ENCODE data around the gene MEF2A. TPM values are rescaled to one million over a fixed set of nuclear protein-coding genes. Genes with fewer than 3 reads are reported as not detected.

Gene MEF2A
- total and polyA plus RNA-seq, 4 experiments from 2014 or later = 11.4 to 27.8 (median 22.7) TPM

- Mint-ChIP-seq H3K27me3 (no peaks in the 10 kb centered on the region), H3K4me1 (peaks cover 43 to 67% (median 60%) of the 10 kb centered on the region in 4 donors), H3K27ac (peak overlapping the region in 1 of 7 donors; percentile 10), H3K4me3 (no peak overlapping the region), H3K36me3 (peaks cover 27 to 36% of the 10 kb centered on the region in 2 donors), H3K9me3 (peaks cover 0 to 8% (median 5%) of the 10 kb centered on the region in 8 donors)
- Histone ChIP-seq H3K9me3 (ENCODE audit: control insufficient read depth in 1 of 2, low read length in 2 of 2) (no peaks in the 10 kb centered on the region), H3K4me3 (ENCODE audit: low read length in 2 of 2) (no peak overlapping the region), H3K27me3 (ENCODE audit: insufficient read depth, low read length) (no peaks in the 10 kb centered on the region), H3K27ac (ENCODE audit: low read depth, low read length) (no peak overlapping the region), H3K4me1 (ENCODE audit: insufficient read depth, low read length) (no peaks in the 10 kb centered on the region), H3K36me3 (ENCODE audit: insufficient read depth, low read length) (no peaks in the 10 kb centered on the region)
- no peak for DNase-seq
- ChIA-PET POLR2A (ENCODE audit: partially characterized antibody) (no interaction called here), CTCF (ENCODE audit: partially characterized antibody) (no interaction called here)
- intact Hi-C loops (cut with micrococcal nuclease) = no loop called here
Measured at GRCh38 chr15:99604865-99605264, 39.1 kb downstream of the MEF2A start.

GRCh38 chr15:99605490-99605931 lies 39.7 kb downstream of the MEF2A start:
- ChIA-PET POLR2A (ENCODE audit: partially characterized antibody) (no interaction called here), CTCF (ENCODE audit: partially characterized antibody) (no interaction called here)
- no peak overlapping the region for H3K27ac Mint-ChIP-seq
- Histone ChIP-seq H3K27ac (ENCODE audit: low read depth, low read length) (no peak overlapping the region), H3K4me1 (ENCODE audit: insufficient read depth, low read length) (no peaks in the 10 kb centered on the region), H3K36me3 (ENCODE audit: insufficient read depth, low read length) (no peaks in the 10 kb centered on the region), H3K4me3 (ENCODE audit: low read length in 2 of 2) (no peak overlapping the region), H3K27me3 (ENCODE audit: insufficient read depth, low read length) (no peaks in the 10 kb centered on the region), H3K9me3 (ENCODE audit: control insufficient read depth in 1 of 2, low read length in 2 of 2) (no peaks in the 10 kb centered on the region)
- H3K27me3 Mint-ChIP-seq = no peaks in the 10 kb centered on the region
- peaks cover 41 to 61% (median 56%) of the 10 kb centered on the region in 4 donors for H3K4me1 Mint-ChIP-seq
- no peak overlapping the region for H3K4me3 Mint-ChIP-seq
- DNase-seq = no peak
- intact Hi-C loops (cut with micrococcal nuclease) = no loop called here
- peaks cover 21 to 29% of the 10 kb centered on the region in 2 donors for H3K36me3 Mint-ChIP-seq
- peaks cover 0 to 2% (median 0%) of the 10 kb centered on the region in 8 donors for H3K9me3 Mint-ChIP-seq

DNA sequence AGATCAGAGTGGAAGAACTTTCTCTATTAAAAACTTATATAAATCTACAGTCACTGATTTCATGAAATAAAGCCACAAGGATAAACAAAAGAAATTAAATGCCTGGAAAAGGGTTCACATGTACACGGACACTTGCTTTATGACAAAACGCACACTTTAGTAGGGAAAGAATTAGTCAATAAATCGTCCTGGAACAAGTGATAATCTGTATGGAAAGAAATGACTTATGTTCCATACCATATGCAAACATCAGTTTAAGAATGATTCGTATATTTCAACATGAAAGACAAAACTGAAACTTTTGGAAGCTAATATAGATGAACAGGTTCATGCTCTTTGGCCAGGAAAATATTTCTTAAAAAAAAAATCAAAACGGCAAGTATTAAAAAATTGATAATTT lies 40.2 kb downstream of the MEF2A start:
- Histone ChIP-seq H3K9me3 (ENCODE audit: control insufficient read depth in 1 of 2, low read length in 2 of 2) (no peaks in the 10 kb centered on the region), H3K4me3 (ENCODE audit: low read length in 2 of 2) (no peak overlapping the region), H3K36me3 (ENCODE audit: insufficient read depth, low read length) (no peaks in the 10 kb centered on the region), H3K4me1 (ENCODE audit: insufficient read depth, low read length) (no peaks in the 10 kb centered on the region), H3K27me3 (ENCODE audit: insufficient read depth, low read length) (no peaks in the 10 kb centered on the region), H3K27ac (ENCODE audit: low read depth, low read length) (no peak overlapping the region)
- ChIA-PET POLR2A (ENCODE audit: partially characterized antibody) (no interaction called here), CTCF (ENCODE audit: partially characterized antibody) (no interaction called here)
- DNase-seq = no peak
- no peaks in the 10 kb centered on the region for H3K9me3 Mint-ChIP-seq
- H3K4me1 Mint-ChIP-seq = peaks cover 41 to 63% (median 56%) of the 10 kb centered on the region in 4 donors
- intact Hi-C loops (cut with micrococcal nuclease) = no loop called here
- peaks cover 17 to 24% of the 10 kb centered on the region in 2 donors for H3K36me3 Mint-ChIP-seq
- H3K27me3 Mint-ChIP-seq = no peaks in the 10 kb centered on the region
- H3K27ac Mint-ChIP-seq = no peak overlapping the region
- no peak overlapping the region for H3K4me3 Mint-ChIP-seq

- no peaks in the 10 kb centered on the region for H3K27me3 ChIP-seq (ENCODE audit: insufficient read depth, low read length)
- H3K9me3 ChIP-seq (ENCODE audit: control insufficient read depth in 1 of 2, low read length in 2 of 2) = no peaks in the 10 kb centered on the region
- H3K27ac ChIP-seq (ENCODE audit: low read depth, low read length) = no peak overlapping the region
- Mint-ChIP-seq H3K36me3 (peaks cover 15 to 18% of the 10 kb centered on the region in 2 donors), H3K27ac (no peak overlapping the region), H3K4me1 (peaks cover 38 to 64% (median 52%) of the 10 kb centered on the region in 4 donors), H3K9me3 (no peaks in the 10 kb centered on the region), H3K4me3 (no peak overlapping the region), H3K27me3 (no peaks in the 10 kb centered on the region)
- no peak for DNase-seq
- ChIA-PET POLR2A (ENCODE audit: partially characterized antibody) (no interaction called here), CTCF (ENCODE audit: partially characterized antibody) (interaction anchor here (0.6 kb wide), 1 partner anchor 95 kb away, joined by 3 read pairs; no protein-coding TSS in a partner anchor)
- intact Hi-C loops (cut with micrococcal nuclease) = no loop called here
- no peak overlapping the region for H3K4me3 ChIP-seq (ENCODE audit: low read length in 2 of 2)
- no peaks in the 10 kb centered on the region for H3K36me3 ChIP-seq (ENCODE audit: insufficient read depth, low read length)
- no peaks in the 10 kb centered on the region for H3K4me1 ChIP-seq (ENCODE audit: insufficient read depth, low read length)
Measured at GRCh38 chr15:99606646-99607045, 40.9 kb downstream of the MEF2A start.

- H3K4me3 ChIP-seq (ENCODE audit: low read length in 2 of 2) = no peak overlapping the region
- no peaks in the 10 kb centered on the region for H3K9me3 ChIP-seq (ENCODE audit: control insufficient read depth in 1 of 2, low read length in 2 of 2)
- no peak for DNase-seq
- Mint-ChIP-seq H3K27me3 (no peaks in the 10 kb centered on the region), H3K4me1 (peaks cover 37 to 67% (median 42%) of the 10 kb centered on the region in 4 donors), H3K4me3 (no peak overlapping the region), H3K36me3 (no peaks in the 10 kb centered on the region), H3K27ac (peak overlapping the region in 1 of 7 donors; percentile 8), H3K9me3 (no peaks in the 10 kb centered on the region)
- CTCF ChIA-PET (ENCODE audit: partially characterized antibody) = no interaction called here
- H3K27ac ChIP-seq (ENCODE audit: low read depth, low read length) = no peak overlapping the region
- H3K36me3 ChIP-seq (ENCODE audit: insufficient read depth, low read length) = no peaks in the 10 kb centered on the region
- peaks cover 28% of the 10 kb centered on the region for H3K4me1 ChIP-seq (ENCODE audit: insufficient read depth, low read length)
- intact Hi-C loops (cut with micrococcal nuclease) = no loop called here
- H3K27me3 ChIP-seq (ENCODE audit: insufficient read depth, low read length) = no peaks in the 10 kb centered on the region
- POLR2A ChIA-PET (ENCODE audit: partially characterized antibody) = no interaction called here
Measured at GRCh38 chr15:99613481-99613880, 47.7 kb downstream of the MEF2A start.

GRCh38 chr15:99613887-99614647 lies 48.3 kb downstream of the MEF2A start:
- H3K27me3 ChIP-seq (ENCODE audit: insufficient read depth, low read length) = no peaks in the 10 kb centered on the region
- ChIA-PET CTCF (ENCODE audit: partially characterized antibody) (no interaction called here), POLR2A (ENCODE audit: partially characterized antibody) (no interaction called here)
- intact Hi-C loops (cut with micrococcal nuclease) = no loop called here
- DNase-seq = no peak
- H3K4me1 ChIP-seq (ENCODE audit: insufficient read depth, low read length) = peaks cover 28% of the 10 kb centered on the region
- H3K4me3 Mint-ChIP-seq = no peak overlapping the region
- no peaks in the 10 kb centered on the region for H3K27me3 Mint-ChIP-seq
- no peak overlapping the region for H3K4me3 ChIP-seq (ENCODE audit: low read length in 2 of 2)
- no peak overlapping the region for H3K27ac ChIP-seq (ENCODE audit: low read depth, low read length)
- H3K36me3 Mint-ChIP-seq = no peaks in the 10 kb centered on the region
- peaks cover 37 to 68% (median 45%) of the 10 kb centered on the region in 4 donors for H3K4me1 Mint-ChIP-seq
- no peaks in the 10 kb centered on the region for H3K36me3 ChIP-seq (ENCODE audit: insufficient read depth, low read length)
- H3K9me3 Mint-ChIP-seq = no peaks in the 10 kb centered on the region
- H3K9me3 ChIP-seq (ENCODE audit: control insufficient read depth in 1 of 2, low read length in 2 of 2) = no peaks in the 10 kb centered on the region
- peak overlapping the region in 3 of 7 donors; percentile 3 to 27 (median 8) for H3K27ac Mint-ChIP-seq

GRCh38 chr15:99614749-99615288 lies 49.0 kb downstream of the MEF2A start:
- H3K27ac Mint-ChIP-seq = peak overlapping the region in 3 of 7 donors; percentile 3 to 63 (median 18)
- H3K4me3 Mint-ChIP-seq = peak overlapping the region in 1 of 8 donors; percentile 12
- POLR2A ChIA-PET (ENCODE audit: partially characterized antibody) = no interaction called here
- H3K4me1 Mint-ChIP-seq = peaks cover 43 to 74% (median 51%) of the 10 kb centered on the region in 4 donors
- Histone ChIP-seq H3K27ac (ENCODE audit: low read depth, low read length) (no peak overlapping the region), H3K4me3 (ENCODE audit: low read length in 2 of 2) (no peak overlapping the region), H3K27me3 (ENCODE audit: insufficient read depth, low read length) (no peaks in the 10 kb centered on the region), H3K9me3 (ENCODE audit: control insufficient read depth in 1 of 2, low read length in 2 of 2) (no peaks in the 10 kb centered on the region), H3K4me1 (ENCODE audit: insufficient read depth, low read length) (peaks cover 28% of the 10 kb centered on the region), H3K36me3 (ENCODE audit: insufficient read depth, low read length) (no peaks in the 10 kb centered on the region)
- DNase-seq = no peak
- CTCF ChIA-PET (ENCODE audit: partially characterized antibody) = interaction anchor here (1.5 kb wide), 1 partner anchor 270 kb away, joined by 3 read pairs; no protein-coding TSS in a partner anchor
- H3K9me3 Mint-ChIP-seq = no peaks in the 10 kb centered on the region
- H3K36me3 Mint-ChIP-seq = no peaks in the 10 kb centered on the region
- H3K27me3 Mint-ChIP-seq = no peaks in the 10 kb centered on the region
- intact Hi-C loops (cut with micrococcal nuclease) = no loop called here
